RWPE2 (cell line): Measurements from ENCODE around the gene TACC2.
A peak's percentile ranks its signal among the peaks of the same experiment; 100 is the strongest.

ENCODE experiments used
- ATAC-seq: fragments of 200-7000 bp; cut with Tn5 transposase; 3 replicates; pipeline ENCODE4 v1.9.1; 2021; ENCODE audit warnings: low read depth
- DNase-seq: peaks from one replicate; pipeline ENCODE4 v3.0.0-alpha.2; 2020; ENCODE audit warnings: low spot score
- H3K27ac ChIP-seq: fragments of 450-650 bp; 2 replicates; pipeline ENCODE4 v1.5.1; 2017; ENCODE audit warnings: mild to moderate bottlenecking; ENCODE audit not compliant: poor library complexity, severe bottlenecking
- H3K27me3 ChIP-seq: fragments of 250-450 bp; sonication (Bioruptor Pico); 2 replicates; pipeline ENCODE4 v1.5.1; 2021; ENCODE audit warnings: mild to moderate bottlenecking, moderate library complexity; ENCODE audit not compliant: insufficient read depth, poor library complexity, severe bottlenecking
- H3K36me3 ChIP-seq: fragments of 250-450 bp; sonication (Bioruptor Pico); 2 replicates; pipeline ENCODE4 v1.5.1; 2020; ENCODE audit warnings: low read depth, mild to moderate bottlenecking, moderate library complexity
- H3K4me1 ChIP-seq: fragments of 250-450 bp; sonication (Bioruptor Pico); 2 replicates; pipeline ENCODE4 v1.5.1; 2021; ENCODE audit warnings: mild to moderate bottlenecking, moderate library complexity; ENCODE audit not compliant: insufficient read depth, poor library complexity, severe bottlenecking
- H3K4me3 ChIP-seq: fragments of 250-450 bp; sonication (Bioruptor Pico); 2 replicates; pipeline ENCODE4 v1.5.1; 2021; ENCODE audit warnings: mild to moderate bottlenecking, moderate library complexity; ENCODE audit not compliant: severe bottlenecking
- H3K9me3 ChIP-seq: fragments of 250-450 bp; sonication (Bioruptor Pico); 2 replicates; pipeline ENCODE4 v1.5.1; 2021; ENCODE audit warnings: mild to moderate bottlenecking, moderate library complexity; ENCODE audit not compliant: severe bottlenecking
- CTCF ChIP-seq: fragments of 450-650 bp; IDR thresholded peaks from one replicate; pipeline ENCODE4 v1.5.1; 2017; ENCODE audit warnings: mild to moderate bottlenecking, moderate library complexity; ENCODE audit not compliant: poor library complexity, severe bottlenecking

The TACC2 gene

DNA sequence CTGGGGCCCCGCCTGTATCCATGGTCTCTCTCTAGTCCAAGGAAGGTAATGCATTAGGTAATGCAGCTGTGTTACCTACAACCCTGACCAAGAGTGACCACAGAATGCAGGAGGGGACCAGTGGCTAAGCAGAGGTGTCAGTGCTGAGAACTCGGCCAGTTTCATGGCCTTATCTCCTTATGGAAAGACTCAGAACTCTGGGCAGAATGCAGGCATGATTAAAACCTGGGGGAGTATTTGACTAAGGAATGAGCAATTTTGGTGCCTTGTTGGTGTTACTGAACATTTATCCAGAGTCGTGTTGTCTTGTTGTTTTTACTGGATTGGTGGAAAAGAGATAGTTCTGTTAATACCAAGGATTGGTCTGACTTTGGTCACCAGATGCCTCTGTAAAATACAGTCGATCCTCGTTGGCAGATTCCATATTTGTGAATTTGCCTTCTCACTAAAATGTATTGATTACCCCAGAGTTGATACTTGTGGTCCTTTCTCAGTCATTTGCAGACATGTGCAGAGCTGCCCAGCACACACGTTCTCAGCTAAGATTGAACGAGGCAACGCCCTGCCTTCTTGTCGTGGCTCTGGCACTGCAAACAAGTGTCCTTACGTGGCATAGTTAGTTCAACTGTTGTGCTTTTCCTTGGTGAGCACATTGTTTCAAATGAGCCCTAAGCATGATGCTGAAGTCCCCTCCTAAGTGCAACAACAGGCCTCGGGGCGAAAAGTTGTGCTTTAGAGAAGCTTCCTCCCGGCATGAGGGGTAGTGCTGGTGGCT, 146.5 kb downstream of the TACC2 start:
- Histone ChIP-seq H3K36me3 (peaks cover 30% of the 10 kb centered on the region), H3K27ac (no peak overlapping the region), H3K4me1 (peaks cover 7% of the 10 kb centered on the region), H3K27me3 (no peaks in the 10 kb centered on the region), H3K9me3 (no peaks in the 10 kb centered on the region), H3K4me3 (no peak overlapping the region)
- ATAC-seq (no peak), DNase-seq (no peak)
- TF ChIP-seq CTCF: no peak

DNA sequence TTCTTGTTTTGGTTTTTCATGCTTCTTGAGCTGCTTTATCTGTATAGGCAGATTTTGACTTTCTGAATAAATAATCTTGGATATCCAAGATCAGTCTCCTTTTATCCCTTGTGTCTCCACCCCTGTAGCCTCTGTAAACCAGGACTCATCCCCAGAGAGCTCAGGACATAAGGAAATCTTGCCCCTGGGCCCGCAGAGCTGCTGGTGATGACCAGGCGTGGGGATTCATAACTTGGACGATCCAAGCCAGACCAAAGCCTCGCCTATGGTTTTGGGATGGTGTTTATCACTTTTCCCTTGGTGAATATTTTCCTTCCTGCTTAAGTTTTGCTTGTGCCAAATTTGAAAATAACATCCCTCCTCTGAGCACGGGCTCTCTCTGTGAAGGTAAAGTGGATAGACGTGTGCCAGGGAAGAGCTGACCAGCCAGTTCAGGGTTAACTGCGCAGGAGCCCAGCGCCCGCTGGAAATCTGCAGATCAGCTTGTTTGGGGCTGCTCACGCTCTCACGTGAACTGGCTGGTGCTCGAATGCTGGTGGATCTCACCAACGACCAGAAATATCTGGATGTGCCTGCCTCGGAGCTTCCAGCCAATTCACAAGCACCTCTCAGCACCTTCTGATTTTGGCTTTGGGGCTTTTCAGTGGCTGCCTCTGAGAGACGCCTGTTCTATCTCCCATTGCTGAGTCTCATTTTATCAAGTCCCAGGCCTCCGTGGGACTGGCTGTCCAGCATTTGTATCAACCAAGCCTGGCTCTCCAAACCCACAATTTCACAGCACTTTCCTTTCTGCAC, 150.1 kb downstream of the TACC2 start:
- Histone ChIP-seq H3K27me3 (no peaks in the 10 kb centered on the region), H3K27ac (peak overlapping the region; percentile 90), H3K36me3 (peaks cover 28% of the 10 kb centered on the region), H3K4me3 (no peak overlapping the region), H3K4me1 (peaks cover 30% of the 10 kb centered on the region), H3K9me3 (no peaks in the 10 kb centered on the region)
- DNase-seq: no peak
- no peak for ATAC-seq
- no peak for TF ChIP-seq CTCF

DNA sequence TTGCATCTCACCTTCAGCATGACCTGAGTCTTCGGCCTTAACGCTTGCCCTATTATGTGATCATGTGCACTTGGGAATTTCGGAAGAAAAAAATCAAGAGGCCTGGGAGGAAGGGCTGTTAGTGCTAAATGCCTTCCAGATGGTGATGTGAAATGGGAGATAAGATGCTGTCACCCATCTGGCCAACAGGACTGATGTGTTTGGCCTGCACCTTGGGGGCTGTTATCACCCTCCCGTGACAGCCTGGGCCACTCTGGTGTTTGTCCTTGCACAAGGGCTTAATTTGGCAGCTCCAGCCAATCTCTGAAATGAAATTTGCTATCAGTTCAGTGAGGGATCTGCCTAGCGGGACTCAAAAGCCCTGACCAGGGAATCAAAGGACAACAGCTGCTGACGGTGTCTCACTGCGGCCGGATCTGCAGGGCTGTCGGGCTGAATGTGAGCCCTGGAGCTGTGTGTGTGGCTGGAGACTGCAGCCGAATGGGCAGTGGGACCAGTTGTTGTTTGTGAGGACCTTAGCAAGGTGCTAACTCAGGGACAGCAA, 150.7 kb downstream of the TACC2 start:
- Histone ChIP-seq H3K27ac (peak overlapping the region; percentile 90), H3K4me3 (no peak overlapping the region), H3K4me1 (peaks cover 30% of the 10 kb centered on the region), H3K27me3 (no peaks in the 10 kb centered on the region), H3K36me3 (peaks cover 33% of the 10 kb centered on the region), H3K9me3 (no peaks in the 10 kb centered on the region)
- no peak for TF ChIP-seq CTCF
- DNase-seq (no peak), ATAC-seq (no peak)

DNA sequence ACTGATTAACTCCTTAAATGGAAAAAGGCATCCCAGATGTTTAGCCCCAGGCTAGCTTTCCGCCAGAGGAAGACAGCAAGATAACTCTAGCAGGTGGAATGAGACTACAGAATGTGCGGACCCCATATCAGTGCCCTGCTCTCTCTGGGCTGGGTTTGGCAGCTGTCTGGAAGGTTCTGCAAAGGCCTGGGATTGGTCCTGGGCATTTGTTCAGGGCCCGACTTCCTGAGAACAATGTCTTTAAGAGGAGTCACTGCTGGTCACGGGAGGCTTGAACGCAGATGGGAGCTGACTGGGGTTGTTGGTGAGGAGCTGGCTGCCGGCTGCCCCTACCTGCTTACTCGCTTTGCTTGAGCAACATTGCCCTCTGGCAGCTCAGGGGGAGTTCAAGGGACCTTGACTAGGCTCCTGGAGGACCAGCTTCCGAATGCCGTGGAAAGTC, 151.5 kb downstream of the TACC2 start:
- ATAC-seq: peak; percentile 65
- DNase-seq: no peak
- Histone ChIP-seq H3K36me3 (peaks cover 33% of the 10 kb centered on the region), H3K4me3 (no peak overlapping the region), H3K4me1 (peaks cover 30% of the 10 kb centered on the region), H3K27me3 (no peaks in the 10 kb centered on the region), H3K27ac (peak overlapping the region; percentile 90), H3K9me3 (no peaks in the 10 kb centered on the region)
- no peak for TF ChIP-seq CTCF
